ENCODE measurements around the gene CCSER1. TPM values are rescaled to one million over a fixed set of nuclear protein-coding genes. Genes with fewer than 3 reads are reported as not detected.

The CCSER1 gene
- total RNA-seq, 1 donor from 2014 or later, result 8.4 TPM

GRCh38 chr4:91592125-91592524, 1464.9 kb downstream of the CCSER1 start:
- Histone ChIP-seq H3K9me3 (no peaks in the 10 kb centered on the region), H3K27ac (no peak overlapping the region), H3K4me1 (no peaks in the 10 kb centered on the region), H3K27me3 (ENCODE audit: low read depth) (no peaks in the 10 kb centered on the region), H3K4me3 (no peak overlapping the region), H3K36me3 (no peaks in the 10 kb centered on the region)
- TF ChIP-seq CTCF (IDR thresholded peaks at IDR 0.05), result no peak
- intact Hi-C loops (cut with DNase I), result no loop called here
- ATAC-seq, result no peak
- no peak for DNase-seq

- Histone ChIP-seq H3K27me3 (ENCODE audit: low read depth) (no peaks in the 10 kb centered on the region), H3K27ac (no peak overlapping the region), H3K36me3 (no peaks in the 10 kb centered on the region), H3K4me3 (no peak overlapping the region), H3K9me3 (no peaks in the 10 kb centered on the region), H3K4me1 (no peaks in the 10 kb centered on the region)
- ATAC-seq (no peak), DNase-seq (no peak)
- TF ChIP-seq CTCF (IDR thresholded peaks at IDR 0.05), result no peak
- intact Hi-C loops (cut with DNase I), result no loop called here
Observed at GRCh38 chr4:91596718-91597117, 1469.5 kb downstream of the CCSER1 start.

GRCh38 chr4:91598696-91599095, 1471.5 kb downstream of the CCSER1 start:
- ATAC-seq, result no peak

GRCh38 chr4:91600301-91600700, 1473.1 kb downstream of the CCSER1 start:
- intact Hi-C loops (cut with DNase I), result no loop called here
- no peaks in the 10 kb centered on the region for H3K4me1 ChIP-seq
- no peaks in the 10 kb centered on the region for H3K9me3 ChIP-seq
- no peaks in the 10 kb centered on the region for H3K36me3 ChIP-seq
- no peaks in the 10 kb centered on the region for H3K27me3 ChIP-seq (ENCODE audit: low read depth)
- no peak overlapping the region for H3K27ac ChIP-seq
- DNase-seq, result no peak
- no peak overlapping the region for H3K4me3 ChIP-seq
- no peak for TF ChIP-seq CTCF (IDR thresholded peaks at IDR 0.05)
- ATAC-seq, result no peak

More at GRCh38 chr4:91598696-91599095, 1471.5 kb downstream of the CCSER1 start:
- Histone ChIP-seq H3K4me3 (no peak overlapping the region), H3K36me3 (no peaks in the 10 kb centered on the region), H3K9me3 (no peaks in the 10 kb centered on the region), H3K27me3 (ENCODE audit: low read depth) (no peaks in the 10 kb centered on the region), H3K4me1 (no peaks in the 10 kb centered on the region), H3K27ac (no peak overlapping the region)
- intact Hi-C loops (cut with DNase I), result no loop called here
- no peak for DNase-seq
- no peak for TF ChIP-seq CTCF (IDR thresholded peaks at IDR 0.05)

GRCh38 chr4:91601401-91601800, 1474.2 kb downstream of the CCSER1 start:
- TF ChIP-seq CTCF (IDR thresholded peaks at IDR 0.05), result no peak
- H3K27me3 ChIP-seq (ENCODE audit: low read depth), result no peaks in the 10 kb centered on the region
- ATAC-seq (no peak), DNase-seq (no peak)
- no peaks in the 10 kb centered on the region for H3K9me3 ChIP-seq
- intact Hi-C loops (cut with DNase I), result no loop called here
- H3K4me1 ChIP-seq, result no peaks in the 10 kb centered on the region
- no peak overlapping the region for H3K27ac ChIP-seq
- no peak overlapping the region for H3K4me3 ChIP-seq
- H3K36me3 ChIP-seq, result no peaks in the 10 kb centered on the region

- Histone ChIP-seq H3K4me1 (no peaks in the 10 kb centered on the region), H3K4me3 (no peak overlapping the region), H3K27me3 (ENCODE audit: low read depth) (no peaks in the 10 kb centered on the region), H3K9me3 (no peaks in the 10 kb centered on the region), H3K27ac (no peak overlapping the region), H3K36me3 (no peaks in the 10 kb centered on the region)
- no peak for DNase-seq
- no peak for ATAC-seq
- no peak for TF ChIP-seq CTCF (IDR thresholded peaks at IDR 0.05)
- intact Hi-C loops (cut with DNase I), result no loop called here
Observed at GRCh38 chr4:91611782-91612181, 1484.6 kb downstream of the CCSER1 start.
